Activated naive CD8-positive, alpha-beta T cell treated with anti-CD3 and anti-CD28 coated beads for 36 hours (primary cell): Measurements from ENCODE around the gene MROH8. TPM values are rescaled to one million over a fixed set of nuclear protein-coding genes. Genes with fewer than 3 reads are reported as not detected.

Experiments used
- DNase-seq: peaks from one replicate; pipeline ENCODE4 v3.0.0; 2021
- H3K27ac Mint-ChIP-seq: one replicate; pipeline ENCODE4 v1.8.0; 2022; ENCODE audit warnings: mild to moderate bottlenecking, moderate library complexity, mixed read lengths
- H3K27me3 Mint-ChIP-seq: one replicate; pipeline ENCODE4 v1.8.0; 2022; ENCODE audit warnings: mild to moderate bottlenecking, mixed read lengths
- H3K36me3 Mint-ChIP-seq: one replicate; pipeline ENCODE4 v1.8.0; 2021; ENCODE audit warnings: mild to moderate bottlenecking, mixed read lengths
- H3K4me1 Mint-ChIP-seq: one replicate; pipeline ENCODE4 v1.8.0; 2021; ENCODE audit warnings: mixed read lengths
- H3K4me3 Mint-ChIP-seq: one replicate; pipeline ENCODE4 v1.8.0; 2022; ENCODE audit warnings: mild to moderate bottlenecking, moderate library complexity, mixed read lengths
- H3K9me3 Mint-ChIP-seq: one replicate; pipeline ENCODE4 v1.8.0; 2022; ENCODE audit warnings: mixed read lengths
- total RNA-seq, 2 experiments: library from RNA; stranded (reverse); gene quantifications; one replicate each; pipeline ENCODE4 v1.2.3, GENCODE V29; 2021

MROH8 gene
- total RNA-seq, 2 experiments from 2014 or later: 2.2 to 3.0 TPM

- DNase-seq: no peak
- H3K9me3 Mint-ChIP-seq: no peaks in the 10 kb centered on the region
- H3K27ac Mint-ChIP-seq: peak overlapping the region; percentile 68
- H3K4me3 Mint-ChIP-seq: no peak overlapping the region
- peaks cover 54% of the 10 kb centered on the region for H3K4me1 Mint-ChIP-seq
- peaks cover 42% of the 10 kb centered on the region for H3K36me3 Mint-ChIP-seq
- no peaks in the 10 kb centered on the region for H3K27me3 Mint-ChIP-seq
Observed at GRCh38 chr20:37188787-37189186, 9.4 kb upstream of the MROH8 start.

GRCh38 chr20:37185686-37186085 lies 6.3 kb upstream of the MROH8 start:
- no peak overlapping the region for H3K27ac Mint-ChIP-seq

GRCh38 chr20:37179683-37180524 lies 556 bp upstream of the MROH8 start:
- Mint-ChIP-seq H3K27ac (peak overlapping the region; percentile 94), H3K4me1 (peaks cover 41% of the 10 kb centered on the region), H3K9me3 (no peaks in the 10 kb centered on the region), H3K27me3 (no peaks in the 10 kb centered on the region), H3K36me3 (peaks cover 22% of the 10 kb centered on the region), H3K4me3 (peak overlapping the region; percentile 87)
- DNase-seq: peak; percentile 6

More at GRCh38 chr20:37185686-37186085, 6.3 kb upstream of the MROH8 start:
- DNase-seq: no peak
- no peaks in the 10 kb centered on the region for H3K27me3 Mint-ChIP-seq
- no peaks in the 10 kb centered on the region for H3K9me3 Mint-ChIP-seq
- peaks cover 46% of the 10 kb centered on the region for H3K36me3 Mint-ChIP-seq
- no peak overlapping the region for H3K4me3 Mint-ChIP-seq
- H3K4me1 Mint-ChIP-seq: peaks cover 58% of the 10 kb centered on the region

- no peaks in the 10 kb centered on the region for H3K27me3 Mint-ChIP-seq
- no peak overlapping the region for H3K27ac Mint-ChIP-seq
- H3K36me3 Mint-ChIP-seq: peaks cover 5% of the 10 kb centered on the region
Observed at GRCh38 chr20:37172836-37173235, 6.5 kb downstream of the MROH8 start.

GRCh38 chr20:37166867-37167266 lies 12.5 kb downstream of the MROH8 start:
- H3K27me3 Mint-ChIP-seq: no peaks in the 10 kb centered on the region
- no peak for DNase-seq
- no peaks in the 10 kb centered on the region for H3K9me3 Mint-ChIP-seq
- no peaks in the 10 kb centered on the region for H3K4me1 Mint-ChIP-seq
- H3K4me3 Mint-ChIP-seq: no peak overlapping the region
- peaks cover 5% of the 10 kb centered on the region for H3K36me3 Mint-ChIP-seq
- no peak overlapping the region for H3K27ac Mint-ChIP-seq

More at GRCh38 chr20:37172836-37173235, 6.5 kb downstream of the MROH8 start:
- Mint-ChIP-seq H3K9me3 (no peaks in the 10 kb centered on the region), H3K4me1 (peaks cover under 1% of the 10 kb centered on the region), H3K4me3 (no peak overlapping the region)
- DNase-seq: no peak

GRCh38 chr20:37165031-37165430 lies 14.3 kb downstream of the MROH8 start:
- no peaks in the 10 kb centered on the region for H3K4me1 Mint-ChIP-seq
- H3K9me3 Mint-ChIP-seq: no peaks in the 10 kb centered on the region
- no peaks in the 10 kb centered on the region for H3K27me3 Mint-ChIP-seq
- H3K36me3 Mint-ChIP-seq: peaks cover 5% of the 10 kb centered on the region
- DNase-seq: no peak
- H3K27ac Mint-ChIP-seq: no peak overlapping the region
- H3K4me3 Mint-ChIP-seq: no peak overlapping the region

GRCh38 chr20:37163832-37164554 lies 15.4 kb downstream of the MROH8 start:
- no peaks in the 10 kb centered on the region for H3K9me3 Mint-ChIP-seq
- no peaks in the 10 kb centered on the region for H3K4me1 Mint-ChIP-seq
- no peak for DNase-seq

GRCh38 chr20:37162646-37163045 lies 16.7 kb downstream of the MROH8 start:
- Mint-ChIP-seq H3K4me3 (no peak overlapping the region), H3K9me3 (no peaks in the 10 kb centered on the region), H3K27ac (no peak overlapping the region), H3K4me1 (peaks cover 3% of the 10 kb centered on the region), H3K36me3 (no peaks in the 10 kb centered on the region), H3K27me3 (no peaks in the 10 kb centered on the region)
- DNase-seq: no peak

More at GRCh38 chr20:37163832-37164554, 15.4 kb downstream of the MROH8 start:
- Mint-ChIP-seq H3K36me3 (peaks cover 5% of the 10 kb centered on the region), H3K27me3 (no peaks in the 10 kb centered on the region), H3K27ac (no peak overlapping the region), H3K4me3 (no peak overlapping the region)

GRCh38 chr20:37161830-37162549 lies 17.4 kb downstream of the MROH8 start:
- Mint-ChIP-seq H3K4me3 (no peak overlapping the region), H3K27ac (no peak overlapping the region), H3K27me3 (no peaks in the 10 kb centered on the region), H3K9me3 (no peaks in the 10 kb centered on the region), H3K4me1 (peaks cover 3% of the 10 kb centered on the region), H3K36me3 (no peaks in the 10 kb centered on the region)
- DNase-seq: no peak

GRCh38 chr20:37160683-37161082 lies 18.7 kb downstream of the MROH8 start:
- no peaks in the 10 kb centered on the region for H3K9me3 Mint-ChIP-seq
- no peak overlapping the region for H3K4me3 Mint-ChIP-seq
- H3K27ac Mint-ChIP-seq: no peak overlapping the region
- H3K27me3 Mint-ChIP-seq: no peaks in the 10 kb centered on the region
- no peak for DNase-seq
- H3K4me1 Mint-ChIP-seq: peaks cover 3% of the 10 kb centered on the region
- no peaks in the 10 kb centered on the region for H3K36me3 Mint-ChIP-seq

GRCh38 chr20:37158248-37158647 lies 21.1 kb downstream of the MROH8 start:
- H3K36me3 Mint-ChIP-seq: no peaks in the 10 kb centered on the region
- no peak for DNase-seq
- H3K9me3 Mint-ChIP-seq: no peaks in the 10 kb centered on the region
- peaks cover 3% of the 10 kb centered on the region for H3K4me1 Mint-ChIP-seq
- no peaks in the 10 kb centered on the region for H3K27me3 Mint-ChIP-seq
- H3K4me3 Mint-ChIP-seq: no peak overlapping the region
- no peak overlapping the region for H3K27ac Mint-ChIP-seq

- no peaks in the 10 kb centered on the region for H3K36me3 Mint-ChIP-seq
- no peak overlapping the region for H3K4me3 Mint-ChIP-seq
- H3K27ac Mint-ChIP-seq: no peak overlapping the region
- DNase-seq: no peak
- no peaks in the 10 kb centered on the region for H3K9me3 Mint-ChIP-seq
- no peaks in the 10 kb centered on the region for H3K27me3 Mint-ChIP-seq
- peaks cover 3% of the 10 kb centered on the region for H3K4me1 Mint-ChIP-seq
Observed at GRCh38 chr20:37155987-37156386, 23.4 kb downstream of the MROH8 start.

- Mint-ChIP-seq H3K27me3 (no peaks in the 10 kb centered on the region), H3K9me3 (no peaks in the 10 kb centered on the region), H3K4me3 (no peak overlapping the region), H3K27ac (no peak overlapping the region), H3K4me1 (peaks cover 3% of the 10 kb centered on the region), H3K36me3 (no peaks in the 10 kb centered on the region)
- no peak for DNase-seq
Observed at GRCh38 chr20:37154684-37155298, 24.6 kb downstream of the MROH8 start.

- Mint-ChIP-seq H3K27me3 (no peaks in the 10 kb centered on the region), H3K27ac (no peak overlapping the region)
Observed at GRCh38 chr20:37152284-37152683, 27.1 kb downstream of the MROH8 start.

GRCh38 chr20:37151529-37151928 lies 27.8 kb downstream of the MROH8 start:
- Mint-ChIP-seq H3K27me3 (no peaks in the 10 kb centered on the region), H3K4me1 (no peaks in the 10 kb centered on the region), H3K36me3 (no peaks in the 10 kb centered on the region), H3K27ac (no peak overlapping the region), H3K4me3 (no peak overlapping the region), H3K9me3 (no peaks in the 10 kb centered on the region)
- no peak for DNase-seq

More at GRCh38 chr20:37152284-37152683, 27.1 kb downstream of the MROH8 start:
- Mint-ChIP-seq H3K9me3 (no peaks in the 10 kb centered on the region), H3K4me3 (no peak overlapping the region), H3K36me3 (no peaks in the 10 kb centered on the region), H3K4me1 (no peaks in the 10 kb centered on the region)
- DNase-seq: no peak
